NT2/D1 (cell line): Measurements from ENCODE around the gene SLC1A2.

Source experiments
- DNase-seq: peaks from one replicate; pipeline ENCODE4 v3.0.0-alpha.2; 2011; ENCODE audit warnings: low read depth, low spot score
- H3K27me3 ChIP-seq: 2 replicates; pipeline ENCODE4 v1.6.0; 2011; ENCODE audit warnings: mild to moderate bottlenecking; ENCODE audit not compliant: insufficient read length, insufficient read depth
- H3K36me3 ChIP-seq: 2 replicates; pipeline ENCODE4 v1.6.1; 2011; ENCODE audit warnings: mild to moderate bottlenecking, low read length, mixed read lengths; ENCODE audit not compliant: insufficient read depth, insufficient read length
- H3K4me1 ChIP-seq: 2 replicates; pipeline ENCODE4 v1.5.1; 2011; ENCODE audit not compliant: insufficient read depth, insufficient read length
- H3K4me3 ChIP-seq: 2 replicates; pipeline ENCODE4 v1.5.1; 2011; ENCODE audit warnings: low read depth; ENCODE audit not compliant: insufficient read length
- H3K9ac ChIP-seq: 2 replicates; pipeline ENCODE4 v1.6.0; 2011; ENCODE audit warnings: low read depth; ENCODE audit not compliant: insufficient read length
- H3K9me3 ChIP-seq: 2 replicates; pipeline ENCODE4 v1.5.1; 2011; ENCODE audit warnings: mild to moderate bottlenecking, low read length; ENCODE audit not compliant: insufficient read depth
- SUZ12 ChIP-seq: IDR thresholded peaks from 2 replicates; pipeline ENCODE4 v1.6.1; 2011; ENCODE audit not compliant: insufficient read length, insufficient read depth; ENCODE audit errors: extremely low read depth
- YY1 ChIP-seq: IDR thresholded peaks from 2 replicates; pipeline ENCODE4 v1.6.1; 2011; ENCODE audit not compliant: insufficient read length, insufficient read depth
- ZNF274 ChIP-seq: IDR thresholded peaks from 2 replicates; pipeline ENCODE4 v1.6.1; 2011; ENCODE audit warnings: mild to moderate bottlenecking, low read depth, low read length

Gene SLC1A2

DNA sequence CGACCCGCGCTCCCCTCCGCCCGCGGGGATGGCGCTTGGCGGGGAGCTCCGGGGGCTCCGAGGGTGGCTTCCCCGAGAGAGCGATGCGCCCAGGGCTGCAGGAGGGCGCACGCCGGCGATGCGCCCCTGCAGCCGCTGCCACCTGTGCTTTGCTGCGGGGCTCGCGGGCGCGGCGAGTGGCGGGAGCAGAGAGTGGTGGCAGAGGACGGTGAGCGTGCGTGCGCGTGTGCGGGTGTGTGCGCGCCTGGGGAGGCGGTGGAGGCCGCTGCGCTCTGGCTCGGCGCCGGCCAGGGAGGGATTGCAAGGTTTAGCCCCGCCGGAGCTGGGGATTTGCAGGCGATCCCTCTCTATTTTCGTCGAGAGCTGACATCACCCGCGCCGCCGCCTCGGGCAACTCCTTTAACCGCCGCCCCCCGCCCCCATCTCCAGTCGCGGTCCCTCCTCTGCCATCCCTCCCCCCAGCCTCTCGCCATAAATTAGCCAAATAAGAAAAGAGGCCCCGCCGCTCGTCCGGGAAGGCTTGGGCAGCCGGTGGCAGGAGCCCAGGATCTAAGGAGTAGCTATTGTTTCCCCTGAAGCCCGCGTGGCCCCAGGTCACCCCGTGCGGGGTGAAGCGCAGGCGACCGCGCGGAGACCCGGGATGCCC is at the start of gene SLC1A2:
SLC1A2 (minus strand) TSS at position 375 of the 646 bp plus-strand sequence. CDS start 592 bp downstream, outside the sequence.
- DNase-seq: no peak
- no peaks in the 10 kb centered on the region for H3K4me1 ChIP-seq
- H3K4me3 ChIP-seq: peak within 1 kb of the TSS; percentile 67
- H3K9ac ChIP-seq: peak within 1 kb of the TSS; percentile 77
- no peaks in the 10 kb centered on the region for H3K9me3 ChIP-seq
- H3K27me3 ChIP-seq: peaks cover 73% of the 10 kb centered on the region
- H3K36me3 ChIP-seq: no peaks in the 10 kb centered on the region
- TF ChIP-seq SUZ12 (no peak), YY1 (no peak), ZNF274 (no peak)

DNA sequence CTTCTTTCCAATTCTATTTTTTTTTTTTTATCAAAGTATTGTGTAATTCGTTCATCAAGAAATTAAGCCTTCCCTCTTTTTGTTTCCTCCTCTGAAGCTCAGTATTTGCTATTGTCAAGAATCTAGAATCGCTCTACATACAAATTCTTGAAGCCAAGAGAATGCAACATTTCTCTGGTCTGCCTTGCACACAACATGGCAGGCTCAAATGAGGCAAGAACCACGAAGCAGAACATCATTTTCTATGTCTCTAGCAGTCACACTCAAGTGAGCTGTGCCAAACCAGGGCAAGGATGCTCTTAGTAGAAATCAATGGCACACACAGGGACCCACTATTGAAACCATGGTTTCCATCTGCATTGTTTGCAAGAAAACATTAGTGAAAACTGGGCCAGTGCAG is 46.7 kb upstream of the SLC1A2 start:
- Histone ChIP-seq H3K4me3 (no peak overlapping the region), H3K36me3 (no peaks in the 10 kb centered on the region), H3K9me3 (no peaks in the 10 kb centered on the region), H3K4me1 (no peaks in the 10 kb centered on the region), H3K27me3 (no peaks in the 10 kb centered on the region), H3K9ac (no peak overlapping the region)
- no peak for DNase-seq
- no peak for TF ChIP-seq YY1
- TF ChIP-seq SUZ12: no peak
- TF ChIP-seq ZNF274: no peak

DNA sequence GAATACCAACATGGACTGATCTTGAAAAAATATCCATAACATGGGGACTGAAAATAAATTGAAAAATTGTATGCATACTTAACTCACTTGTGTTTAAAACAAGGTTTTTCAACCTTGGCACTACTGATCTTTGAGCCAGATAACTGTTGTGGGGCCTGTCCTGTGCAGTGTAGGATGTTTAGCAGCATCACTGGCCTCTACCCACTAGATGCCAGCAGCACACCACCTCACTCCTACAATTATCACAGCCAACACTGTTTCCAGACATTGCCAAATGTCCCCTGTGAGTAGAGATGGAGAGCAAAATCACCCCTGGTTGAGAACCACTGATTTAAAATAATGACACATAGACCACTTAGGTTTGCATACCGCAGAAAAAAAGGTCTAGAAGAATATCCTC is 45.0 kb upstream of the SLC1A2 start:
- Histone ChIP-seq H3K9ac (no peak overlapping the region), H3K36me3 (no peaks in the 10 kb centered on the region), H3K4me1 (no peaks in the 10 kb centered on the region), H3K27me3 (no peaks in the 10 kb centered on the region), H3K9me3 (no peaks in the 10 kb centered on the region), H3K4me3 (no peak overlapping the region)
- TF ChIP-seq SUZ12 (no peak), ZNF274 (no peak), YY1 (no peak)
- no peak for DNase-seq

DNA sequence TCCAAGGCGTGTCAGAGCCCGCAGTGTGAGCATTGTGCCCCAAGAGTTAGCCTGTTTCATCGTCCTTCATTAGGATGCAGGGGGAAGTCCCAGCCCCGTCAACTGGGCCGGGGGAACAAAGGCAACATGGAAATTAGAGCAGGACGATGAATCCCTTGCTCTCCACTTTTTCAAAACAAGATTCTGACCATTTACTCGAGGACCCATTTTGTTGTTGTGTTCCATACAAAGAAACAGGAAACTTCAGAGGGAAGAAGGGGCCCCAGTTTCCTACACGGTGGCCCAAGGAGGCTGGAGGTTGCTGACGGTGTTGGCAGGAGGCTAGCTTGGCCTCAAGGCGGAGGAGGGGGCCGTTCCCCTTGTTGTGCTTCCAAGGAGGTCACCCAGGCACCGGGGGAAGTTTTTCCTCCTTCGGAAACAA is 44.0 kb upstream of the SLC1A2 start:
- TF ChIP-seq SUZ12: no peak
- TF ChIP-seq YY1: no peak
- no peak for TF ChIP-seq ZNF274
- Histone ChIP-seq H3K4me1 (no peaks in the 10 kb centered on the region), H3K4me3 (no peak overlapping the region), H3K9me3 (no peaks in the 10 kb centered on the region), H3K9ac (no peak overlapping the region), H3K27me3 (no peaks in the 10 kb centered on the region), H3K36me3 (no peaks in the 10 kb centered on the region)
- DNase-seq: no peak

DNA sequence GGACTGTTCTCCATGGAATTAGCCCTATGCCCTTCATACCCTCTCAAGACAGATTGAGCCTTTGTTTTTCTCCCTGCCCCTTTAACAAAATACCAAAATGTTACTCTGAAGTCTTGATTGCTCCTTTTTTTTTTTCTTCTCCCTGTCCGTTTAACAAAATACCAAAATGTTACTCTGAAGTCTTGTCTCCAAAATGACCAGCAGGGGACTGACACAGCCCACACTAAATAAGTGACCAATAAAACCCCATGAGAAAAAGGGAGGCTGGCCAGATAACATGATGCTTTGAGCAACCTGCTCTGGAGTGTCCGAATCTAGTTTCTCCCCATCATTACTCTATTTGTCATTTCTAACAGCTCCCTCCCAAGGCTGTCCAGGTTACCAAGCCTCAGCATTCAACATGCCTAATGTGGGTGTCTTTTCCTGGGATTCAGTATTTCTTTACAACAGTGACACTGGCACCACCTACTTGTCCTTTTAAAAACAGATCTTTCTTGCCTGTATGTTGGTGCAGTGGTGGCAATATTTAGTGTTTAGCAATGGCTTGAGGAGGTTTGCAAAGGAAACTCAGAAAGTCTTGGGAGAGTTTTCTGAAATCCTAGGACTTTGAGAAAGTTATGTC is 42.7 kb upstream of the SLC1A2 start:
- no peak for DNase-seq
- H3K4me3 ChIP-seq: no peak overlapping the region
- no peaks in the 10 kb centered on the region for H3K4me1 ChIP-seq
- H3K9ac ChIP-seq: no peak overlapping the region
- no peaks in the 10 kb centered on the region for H3K27me3 ChIP-seq
- H3K9me3 ChIP-seq: no peaks in the 10 kb centered on the region
- no peaks in the 10 kb centered on the region for H3K36me3 ChIP-seq
- TF ChIP-seq SUZ12 (no peak), ZNF274 (no peak), YY1 (no peak)

DNA sequence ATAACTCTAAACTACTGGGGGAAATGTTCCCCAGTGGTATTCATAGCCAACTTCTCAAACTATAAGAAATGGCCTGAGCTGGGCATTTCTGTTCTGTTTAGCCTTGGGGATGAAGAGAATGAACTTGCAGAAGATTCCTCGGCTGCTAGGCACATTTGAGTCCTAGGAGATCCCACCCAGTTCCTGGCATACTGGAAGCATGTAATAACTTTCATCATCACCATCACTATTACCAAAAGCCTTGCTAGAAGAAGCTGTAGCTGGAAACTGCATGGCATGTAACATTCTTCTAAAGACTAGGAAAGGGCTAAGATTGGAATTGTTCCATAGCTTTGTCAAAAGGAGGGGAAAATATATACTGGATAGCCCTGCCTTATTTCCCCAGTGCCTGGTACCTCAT is 40.1 kb upstream of the SLC1A2 start:
- Histone ChIP-seq H3K4me1 (no peaks in the 10 kb centered on the region), H3K4me3 (no peak overlapping the region), H3K27me3 (no peaks in the 10 kb centered on the region), H3K9ac (no peak overlapping the region), H3K9me3 (no peaks in the 10 kb centered on the region), H3K36me3 (no peaks in the 10 kb centered on the region)
- no peak for DNase-seq
- TF ChIP-seq YY1: no peak

DNA sequence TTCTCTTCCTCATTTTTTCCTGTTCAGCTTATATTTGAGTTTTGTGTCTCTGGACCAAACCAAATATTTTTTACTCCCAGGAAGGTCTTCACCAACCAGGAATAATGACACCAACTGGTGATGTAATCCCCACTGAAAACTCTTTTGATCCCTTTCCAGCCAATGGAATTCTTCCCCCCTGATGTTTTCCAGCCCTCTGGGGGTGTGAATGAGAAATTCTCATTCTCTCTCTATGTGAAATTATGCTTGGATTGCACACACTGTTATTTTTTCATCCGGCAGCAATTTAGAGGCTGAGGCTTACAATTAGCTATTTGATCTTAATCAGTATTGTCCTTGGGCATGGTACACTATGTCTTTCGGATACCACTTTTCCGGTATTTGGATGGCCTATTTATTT is 39.5 kb upstream of the SLC1A2 start:
- Histone ChIP-seq H3K36me3 (no peaks in the 10 kb centered on the region), H3K4me3 (no peak overlapping the region), H3K4me1 (no peaks in the 10 kb centered on the region), H3K27me3 (no peaks in the 10 kb centered on the region), H3K9ac (no peak overlapping the region), H3K9me3 (no peaks in the 10 kb centered on the region)
- TF ChIP-seq YY1: no peak
- TF ChIP-seq SUZ12: no peak
- TF ChIP-seq ZNF274: no peak
- no peak for DNase-seq

DNA sequence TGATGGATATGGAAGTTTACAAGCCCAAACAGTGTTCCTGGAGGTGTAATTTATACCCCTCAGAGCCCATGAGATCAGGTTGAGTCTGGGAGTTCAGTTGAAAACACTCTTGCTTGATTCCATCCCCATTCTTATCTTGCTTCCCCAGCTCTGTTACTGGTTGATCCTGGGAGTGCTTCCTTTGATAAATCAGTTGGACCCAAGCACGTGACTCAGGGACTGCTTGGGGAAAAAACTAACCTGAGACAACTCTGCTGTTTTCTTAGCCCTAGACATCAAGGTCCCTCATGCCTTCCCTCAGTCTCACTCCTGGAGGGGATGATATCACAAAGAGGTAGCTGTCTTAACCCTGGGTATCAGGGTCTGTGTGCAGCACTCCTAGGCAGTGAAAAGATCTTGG is 35.0 kb upstream of the SLC1A2 start:
- no peak for DNase-seq
- peaks cover 3% of the 10 kb centered on the region; the same call in 1 of the 2 replicates for H3K9me3 ChIP-seq
- no peak overlapping the region for H3K4me3 ChIP-seq
- no peaks in the 10 kb centered on the region for H3K4me1 ChIP-seq
- H3K27me3 ChIP-seq: no peaks in the 10 kb centered on the region
- TF ChIP-seq ZNF274 (no peak), YY1 (no peak), SUZ12 (no peak)
- H3K9ac ChIP-seq: no peak overlapping the region
- no peaks in the 10 kb centered on the region for H3K36me3 ChIP-seq
